Endothelial cell of umbilical vein (primary cell): ENCODE results near the gene CFAP45. TPM values are rescaled to one million over a fixed set of nuclear protein-coding genes. Genes with fewer than 3 reads are reported as not detected.

ENCODE experiments used
- BruUV-seq: library from RNA; stranded (reverse); fragments of 400-500 nt; replicated peaks from 2 replicates; lab custom pipeline; 2021; lab: Mats Ljungman, UMichigan
- CTCF ChIA-PET: fragments of 300-600, 350-600 bp; sonication (Branson Sonifier 250); formaldehyde crosslinking; loops from one replicate; lab custom pipeline; 2021; ENCODE audit warnings: antibody characterized with exemption, inconsistent platforms; lab: Charles Lee
- POLR2A ChIA-PET: fragments of 300-600, 350-600 bp; sonication (Branson Sonifier 250); formaldehyde crosslinking; loops from one replicate; lab custom pipeline; 2021; ENCODE audit warnings: antibody characterized with exemption, inconsistent platforms; lab: Charles Lee
- DNase-seq: peaks from one replicate; pipeline ENCODE4 v3.0.0-alpha.2; 2011; ENCODE audit warnings: low read depth, low spot score
- FAIRE-seq: peaks from 2 replicates; lab custom pipeline; 2011; peaks lifted over from hg19 to GRCh38; lab: Jason Lieb, UNC
- H2AFZ ChIP-seq: 2 replicates; pipeline ENCODE4 v1.6.0; 2012; ENCODE audit warnings: low read depth, low read length, control low read depth, inconsistent platforms
- H3K27ac ChIP-seq: 2 replicates; pipeline ENCODE4 v1.5.1; 2011; ENCODE audit warnings: low read depth, mild to moderate bottlenecking, control low read depth, low read length, moderate library complexity; ENCODE audit not compliant: insufficient read depth
- H3K27me3 ChIP-seq, 2 experiments: 2 replicates each; pipeline versions ENCODE4 v1.6.0 to v1.6.1; 2011; ENCODE audit warnings: low read length in 2 of 2, mixed read lengths in 1 of 2; ENCODE audit not compliant: control insufficient read depth in 2 of 2, insufficient read depth in 2 of 2
- H3K36me3 ChIP-seq, 2 experiments: 2 replicates in 1 of 2; 3 replicates in 1 of 2; pipeline ENCODE4 v1.5.1; 2011; ENCODE audit warnings: low read length in 2 of 2, mild to moderate bottlenecking in 1 of 2, moderate library complexity in 1 of 2; ENCODE audit not compliant: control insufficient read depth in 2 of 2, insufficient read depth in 2 of 2; ENCODE audit errors: extremely low read depth in 1 of 2
- H3K4me1 ChIP-seq: 3 replicates; pipeline ENCODE4 v1.5.1; 2011; ENCODE audit warnings: mild to moderate bottlenecking, low read length; ENCODE audit not compliant: control insufficient read depth, insufficient read depth; ENCODE audit errors: extremely low read depth
- H3K4me2 ChIP-seq: 2 replicates; pipeline ENCODE4 v1.6.1; 2011; ENCODE audit warnings: low read length, control low read depth, mixed read lengths; ENCODE audit not compliant: insufficient read depth
- H3K4me3 ChIP-seq, 3 experiments: fragments of 200-600 bp in 1 of 3; sonication (generic), shearing (Covaris generic) in 1 of 3; replicated peaks in 1 of 3; 2 replicates each; pipeline ENCODE4 v1.5.1; 2011 to 2016; ENCODE audit warnings: control low read depth in 3 of 3, low read length in 3 of 3, mild to moderate bottlenecking in 2 of 3, inconsistent platforms in 1 of 3, low read depth in 1 of 3, moderate library complexity in 1 of 3; ENCODE audit not compliant: insufficient read depth in 1 of 3
- H3K79me2 ChIP-seq: 2 replicates; pipeline ENCODE4 v1.6.0; 2012; ENCODE audit warnings: low read length, inconsistent platforms; ENCODE audit not compliant: control insufficient read depth, insufficient read depth
- H3K9ac ChIP-seq: replicated peaks from 2 replicates; pipeline ENCODE3; 2011; ENCODE audit warnings: low read length, control low read depth; ENCODE audit not compliant: insufficient read depth; ENCODE audit errors: extremely low read depth
- H3K9me1 ChIP-seq: replicated peaks from 3 replicates; pipeline ENCODE4 v1.6.0; 2011; ENCODE audit warnings: mild to moderate bottlenecking, low read length; ENCODE audit not compliant: control insufficient read depth, insufficient read depth; ENCODE audit errors: extremely low read depth
- H3K9me3 ChIP-seq: replicated peaks from 2 replicates; pipeline ENCODE4 v1.5.1; 2012; ENCODE audit warnings: low read length, inconsistent platforms; ENCODE audit not compliant: control insufficient read depth, insufficient read depth
- H4K20me1 ChIP-seq: replicated peaks from 2 replicates; pipeline ENCODE3; 2011; ENCODE audit warnings: mild to moderate bottlenecking, low read length; ENCODE audit not compliant: control insufficient read depth, insufficient read depth; ENCODE audit errors: extremely low read depth
- EZH2 ChIP-seq: IDR thresholded peaks from 2 replicates; pipeline ENCODE4 v1.6.1; 2012; ENCODE audit warnings: borderline replicate concordance, low read depth, mild to moderate bottlenecking, moderate library complexity, low read length, inconsistent platforms; ENCODE audit not compliant: severe bottlenecking
- FOS ChIP-seq: IDR thresholded peaks from 2 replicates; pipeline ENCODE4 v1.6.1; 2011; ENCODE audit warnings: mild to moderate bottlenecking, low read length, moderate library complexity, borderline replicate concordance; ENCODE audit not compliant: insufficient read depth
- GATA2 ChIP-seq: IDR thresholded peaks from 2 replicates; pipeline ENCODE4 v1.7.0; 2011; ENCODE audit warnings: low read depth, mild to moderate bottlenecking, moderate library complexity, mixed read lengths, low read length; ENCODE audit not compliant: insufficient read length, insufficient read depth
- JUN ChIP-seq: IDR thresholded peaks from 2 replicates; pipeline ENCODE4 v1.6.1; 2011; ENCODE audit warnings: borderline replicate concordance, low read depth; ENCODE audit not compliant: insufficient read length, insufficient read depth
- MYC ChIP-seq: IDR thresholded peaks from one replicate; pipeline ENCODE4 v1.6.1; 2011; ENCODE audit warnings: mild to moderate bottlenecking, low read depth, low read length
- POLR2A ChIP-seq: IDR thresholded peaks from 2 replicates; pipeline ENCODE4 v1.6.1; 2012; ENCODE audit warnings: low read depth, mild to moderate bottlenecking, control low read depth, low read length
- POLR2AphosphoS5 ChIP-seq: IDR thresholded peaks from 2 replicates; pipeline ENCODE4 v1.6.1; 2012; ENCODE audit warnings: low read depth, mild to moderate bottlenecking, control low read depth, low read length, moderate library complexity; ENCODE audit not compliant: insufficient read depth
- dilution Hi-C: fragments of 300-500 bp; cut with MboI; formaldehyde crosslinking; loops from one replicate; pipeline ENCODE4 v1.15.0; 2019; ENCODE audit warnings: low sequenced_read_pairs; ENCODE audit not compliant: extremely low pct_ligation_motif_present
- intact Hi-C: fragments of 100-400 bp; cut with micrococcal nuclease; formaldehyde crosslinking; loops from one replicate; pipeline ENCODE4 v1.10.0; 2022
- polyA plus RNA-seq, 4 experiments: library from polyadenylated mRNA; depleted of rRNA in 3 of 4; stranded (reverse) in 3 of 4; unstranded in 1 of 4; fragments of >200 nt; gene quantifications; 2 replicates each; pipeline versions ENCODE4 v1.2.1 to v1.2.3, GENCODE V29; 2011 to 2012; ENCODE audit warnings: missing spikeins in 1 of 4
- total RNA-seq: library from RNA; stranded (reverse); gene quantifications from 2 replicates; pipeline ENCODE4 v1.2.3, GENCODE V29; 2021
- TF ChIP-seq, protein P1 (sequence below): IDR thresholded peaks from 2 replicates; pipeline ENCODE4 v1.6.1; 2011; ENCODE audit not compliant: insufficient read depth, insufficient read length
- TF ChIP-seq, protein P2 (sequence below), 2 donors: IDR thresholded peaks; 1 replicate in 1 of 2; 2 replicates in 1 of 2; pipeline ENCODE4 v1.5.1; 2011; ENCODE audit warnings: low read length in 2 of 2, mild to moderate bottlenecking in 2 of 2, moderate library complexity in 2 of 2, control low read depth in 1 of 2, inconsistent platforms in 1 of 2, low read depth in 1 of 2; ENCODE audit not compliant: insufficient read depth in 1 of 2; ENCODE audit errors: extremely low read depth in 1 of 2

CFAP45 gene
- total and polyA plus RNA-seq, 2 donors (not counting 3 experiments of a cell fraction or from before 2014, with no cell fraction given): 0.25 to 2.5 TPM

DNA sequence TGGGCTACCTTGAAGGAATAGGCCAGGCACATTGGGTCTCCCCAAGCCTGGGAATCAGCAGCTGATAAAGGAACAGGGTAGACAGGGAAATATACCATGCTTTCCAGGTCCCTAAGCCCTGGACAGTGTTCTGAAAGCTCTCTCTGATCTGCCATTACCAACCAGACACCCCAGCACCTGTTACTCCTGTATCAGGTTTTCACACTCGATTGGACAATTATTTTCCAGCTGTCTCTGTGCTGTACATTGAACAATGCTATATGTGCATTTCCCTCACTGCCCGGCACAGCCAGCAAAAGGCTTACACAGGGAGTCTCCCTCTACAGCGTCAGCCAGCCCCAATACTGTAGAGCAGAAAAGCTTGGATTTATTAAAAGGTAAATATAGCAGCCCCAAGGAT is 4.7 kb downstream of the CFAP45 start:
- Histone ChIP-seq H4K20me1 (no peaks in the 10 kb centered on the region), H3K9me1 (no peaks in the 10 kb centered on the region), H3K27ac (no peak overlapping the region), H3K9me3 (no peaks in the 10 kb centered on the region), H3K4me2 (no peak overlapping the region), H3K9ac (no peak overlapping the region), H3K36me3 (no peaks in the 10 kb centered on the region), H3K79me2 (no peaks in the 10 kb centered on the region), H3K27me3 (no peaks in the 10 kb centered on the region), H2AFZ (no peak overlapping the region), H3K4me3 (no peak overlapping the region), H3K4me1 (peaks cover 9% of the 10 kb centered on the region)
- TF ChIP-seq, protein P1, sequence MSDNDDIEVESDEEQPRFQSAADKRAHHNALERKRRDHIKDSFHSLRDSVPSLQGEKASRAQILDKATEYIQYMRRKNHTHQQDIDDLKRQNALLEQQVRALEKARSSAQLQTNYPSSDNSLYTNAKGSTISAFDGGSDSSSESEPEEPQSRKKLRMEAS: no peak
- TF ChIP-seq FOS (no peak), POLR2AphosphoS5 (no peak), JUN (no peak), MYC (no peak), GATA2 (no peak), POLR2A (no peak), EZH2 (no peak)
- TF ChIP-seq, protein P2, sequence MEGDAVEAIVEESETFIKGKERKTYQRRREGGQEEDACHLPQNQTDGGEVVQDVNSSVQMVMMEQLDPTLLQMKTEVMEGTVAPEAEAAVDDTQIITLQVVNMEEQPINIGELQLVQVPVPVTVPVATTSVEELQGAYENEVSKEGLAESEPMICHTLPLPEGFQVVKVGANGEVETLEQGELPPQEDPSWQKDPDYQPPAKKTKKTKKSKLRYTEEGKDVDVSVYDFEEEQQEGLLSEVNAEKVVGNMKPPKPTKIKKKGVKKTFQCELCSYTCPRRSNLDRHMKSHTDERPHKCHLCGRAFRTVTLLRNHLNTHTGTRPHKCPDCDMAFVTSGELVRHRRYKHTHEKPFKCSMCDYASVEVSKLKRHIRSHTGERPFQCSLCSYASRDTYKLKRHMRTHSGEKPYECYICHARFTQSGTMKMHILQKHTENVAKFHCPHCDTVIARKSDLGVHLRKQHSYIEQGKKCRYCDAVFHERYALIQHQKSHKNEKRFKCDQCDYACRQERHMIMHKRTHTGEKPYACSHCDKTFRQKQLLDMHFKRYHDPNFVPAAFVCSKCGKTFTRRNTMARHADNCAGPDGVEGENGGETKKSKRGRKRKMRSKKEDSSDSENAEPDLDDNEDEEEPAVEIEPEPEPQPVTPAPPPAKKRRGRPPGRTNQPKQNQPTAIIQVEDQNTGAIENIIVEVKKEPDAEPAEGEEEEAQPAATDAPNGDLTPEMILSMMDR (IDR thresholded peaks at IDR 0.05; ENCODE audit: extremely low read depth in 1 of 2, insufficient read depth in 1 of 2, low read depth in 1 of 2, low read length in 2 of 2): no peak
- DNase-seq (no peak), FAIRE-seq (no peak)
- dilution Hi-C loops (no loop called here), intact Hi-C loops (no loop called here)
- POLR2A ChIA-PET: no interaction called here
- no TSS peak for BruUV-seq
- CTCF ChIA-PET: interaction anchor here (0.6 to 9.2 kb wide), 7 partner anchors 59 to 763 kb away, joined by 3 to 623 read pairs (median 6); partner anchors contain the start of gene FCRL6
